Mesodermal cell (in vitro differentiated cells): ENCODE results near the gene GJC2.
"Not testable (repeated sequence)": the region's sequence is repeated elsewhere in the genome, so short reads cannot be mapped to it uniquely, and the experiment has no call there.

Source experiments
- H3K27ac ChIP-seq: 2 replicates; pipeline ENCODE4 v1.7.0; 2013; ENCODE audit warnings: mild to moderate bottlenecking, low read depth, low read length, moderate library complexity; ENCODE audit not compliant: severe bottlenecking
- H3K36me3 ChIP-seq: 2 replicates; pipeline ENCODE4 v1.7.1; 2013; ENCODE audit warnings: mild to moderate bottlenecking, low read length, moderate library complexity; ENCODE audit not compliant: control insufficient read depth, insufficient read depth
- H3K4me1 ChIP-seq: one replicate; pipeline ENCODE4 v1.7.1; 2013; ENCODE audit warnings: mild to moderate bottlenecking, low read length; ENCODE audit not compliant: insufficient read depth, control insufficient read depth, poor library complexity, severe bottlenecking
- H3K4me3 ChIP-seq: 2 replicates; pipeline ENCODE4 v1.7.0; 2013; ENCODE audit warnings: low read length, control low read depth, mild to moderate bottlenecking; ENCODE audit not compliant: insufficient read depth, poor library complexity, severe bottlenecking; ENCODE audit errors: extremely low read depth
- H3K9me3 ChIP-seq: 2 replicates; pipeline ENCODE4 v1.7.1; 2013; ENCODE audit warnings: mild to moderate bottlenecking, low read length, moderate library complexity; ENCODE audit not compliant: control insufficient read depth
- WGBS, 2 experiments: methylation state at CpG; one replicate each; pipeline ENCODE4 v1.1.5; 2013; ENCODE audit warnings: missing lambda C conversion rate in 2 of 2; ENCODE audit not compliant: insufficient coverage in 2 of 2; 5-methylcytosine and 5-hydroxymethylcytosine counted together

Gene GJC2

DNA sequence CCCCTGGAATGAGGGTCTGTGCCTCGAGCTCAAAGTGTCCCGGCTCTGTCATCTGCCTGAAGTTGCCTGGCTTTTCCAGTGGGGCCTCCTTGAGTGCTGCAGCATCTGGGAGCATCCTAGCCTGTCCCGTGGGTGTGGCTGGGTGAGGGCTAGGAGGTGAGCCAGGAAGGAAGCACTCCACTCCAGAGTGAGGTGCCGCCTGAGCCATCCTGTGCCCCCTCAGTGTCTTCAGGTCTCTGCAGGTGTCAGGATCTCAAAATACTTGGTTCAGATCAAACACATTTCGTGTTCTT is 27.4 kb downstream of the GJC2 start:
- 92 to 96% methylated on average over 2 to 4 of the region's 5 CpGs for WGBS, 2 experiments
- Histone ChIP-seq H3K4me3 (no peak overlapping the region), H3K36me3 (peaks cover 4% of the 10 kb centered on the region), H3K9me3 (no peaks in the 10 kb centered on the region), H3K27ac (no peak overlapping the region), H3K4me1 (no peaks in the 10 kb centered on the region)

DNA sequence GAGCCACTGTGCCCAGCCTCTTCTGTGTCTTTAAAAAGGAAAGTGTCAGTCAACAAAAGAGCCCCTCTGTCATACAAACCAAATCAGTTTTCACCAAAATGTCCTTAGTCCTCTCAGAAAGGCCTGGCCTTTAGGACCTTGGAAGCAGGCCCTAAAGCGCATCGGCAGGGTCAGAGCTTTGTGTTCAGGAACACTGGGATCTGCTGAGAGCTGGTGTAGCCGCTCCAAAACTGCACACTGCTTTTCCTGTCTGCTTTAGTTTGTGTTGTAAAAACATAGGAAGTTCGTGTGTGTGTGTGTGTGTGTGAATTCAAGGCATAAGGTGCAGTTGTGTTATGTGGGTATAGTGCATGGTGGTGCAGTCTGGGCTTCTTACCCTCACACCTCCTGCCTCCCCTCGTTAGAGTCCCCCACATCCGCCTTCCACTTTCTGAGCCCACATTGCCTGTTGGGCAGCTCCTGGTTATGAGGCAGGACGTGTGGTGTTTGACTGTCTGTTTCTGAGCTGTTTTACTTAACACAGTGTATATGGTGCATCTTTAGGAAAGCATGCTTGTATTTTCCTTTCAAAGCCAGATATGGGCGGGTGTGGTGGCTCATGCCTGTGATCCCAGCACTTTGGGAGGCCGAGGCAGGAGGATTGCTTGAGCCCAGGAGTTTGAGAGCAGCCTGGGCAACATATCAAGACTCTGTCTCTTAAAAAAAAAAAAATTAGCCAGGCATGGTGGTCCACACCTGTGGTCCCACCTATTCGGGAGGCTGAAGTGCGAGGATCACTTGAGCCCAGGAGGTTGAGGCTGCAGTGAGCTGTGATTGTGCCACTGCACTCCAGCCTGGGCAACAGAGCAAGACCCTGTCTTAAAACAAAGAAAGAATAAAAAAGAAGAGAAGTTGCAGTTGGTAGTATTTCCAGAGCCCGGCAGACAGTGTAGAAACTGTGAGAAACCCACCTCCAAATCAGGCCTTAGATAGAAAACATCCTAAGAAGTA is 28.3 kb downstream of the GJC2 start:
- no peak overlapping the region for H3K4me3 ChIP-seq
- H3K36me3 ChIP-seq, result peaks cover 4% of the 10 kb centered on the region
- no peaks in the 10 kb centered on the region for H3K9me3 ChIP-seq
- WGBS, 2 experiments, result 90 to 96% methylated on average over 9 to 10 of the region's 12 CpGs
- no peaks in the 10 kb centered on the region for H3K4me1 ChIP-seq
- H3K27ac ChIP-seq, result no peak overlapping the region

- no peaks in the 10 kb centered on the region for H3K4me1 ChIP-seq
- H3K27ac ChIP-seq, result no peak overlapping the region
- no peak overlapping the region for H3K4me3 ChIP-seq
- peaks cover 4% of the 10 kb centered on the region for H3K36me3 ChIP-seq
- no peaks in the 10 kb centered on the region for H3K9me3 ChIP-seq
- WGBS, 2 experiments, result 94 to 97% methylated on average over 7 to 9 of the region's 12 CpGs
Measured at GRCh38 chr1:228178737-228179684, 29.3 kb downstream of the GJC2 start.

- no peaks in the 10 kb centered on the region for H3K4me1 ChIP-seq
- no peaks in the 10 kb centered on the region for H3K9me3 ChIP-seq
- no peaks in the 10 kb centered on the region for H3K36me3 ChIP-seq
- WGBS, 2 experiments, result 92 to 100% methylated on average over 1 to 2 of the region's 4 CpGs
- H3K4me3 ChIP-seq, result no peak overlapping the region
- H3K27ac ChIP-seq, result no peak overlapping the region
Measured at GRCh38 chr1:228180271-228180958, 30.7 kb downstream of the GJC2 start.

DNA sequence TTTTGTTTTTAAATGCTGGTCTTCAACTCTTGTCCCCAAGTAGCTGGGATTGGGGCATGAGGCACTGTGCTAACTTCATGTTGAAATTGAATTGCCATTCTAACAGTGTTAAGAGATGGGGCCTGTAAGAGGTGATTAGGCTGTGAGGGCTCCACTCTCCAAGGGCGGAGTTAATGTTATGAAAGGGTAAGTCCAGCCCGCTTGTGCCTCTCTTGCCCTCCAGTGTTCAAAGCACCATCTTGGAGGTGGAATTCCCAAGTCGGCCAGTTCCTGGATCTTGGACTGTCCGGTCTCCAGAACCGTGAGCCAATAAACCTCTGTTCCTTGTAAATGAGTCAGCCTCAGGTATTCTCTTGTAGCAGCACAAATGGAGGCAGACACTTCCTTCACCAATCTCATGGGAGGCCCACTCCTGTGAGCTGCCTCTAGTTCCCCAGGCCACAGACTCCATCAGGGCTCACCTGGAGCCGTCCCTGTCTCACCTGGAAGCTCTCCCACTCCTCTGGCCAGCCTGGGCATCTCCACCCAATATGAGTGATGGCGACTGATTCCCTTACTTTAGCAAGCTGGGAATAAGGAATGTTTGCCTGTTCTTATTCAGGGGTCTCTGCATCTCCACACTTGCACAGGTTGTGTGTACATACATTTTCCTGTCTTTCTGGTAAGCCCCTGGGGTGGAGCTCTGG is 31.4 kb downstream of the GJC2 start:
- 89 to 95% methylated on average over 6 to 7 of the region's 7 CpGs for WGBS, 2 experiments
- Histone ChIP-seq H3K4me3 (no peak overlapping the region), H3K9me3 (no peaks in the 10 kb centered on the region), H3K36me3 (no peaks in the 10 kb centered on the region), H3K4me1 (no peaks in the 10 kb centered on the region), H3K27ac (no peak overlapping the region)

- WGBS, 2 experiments, result 92 to 95% methylated on average over 7 to 9 of the region's 9 CpGs
- H3K36me3 ChIP-seq, result no peaks in the 10 kb centered on the region
- H3K4me1 ChIP-seq, result no peaks in the 10 kb centered on the region
- H3K4me3 ChIP-seq, result no peak overlapping the region
- H3K9me3 ChIP-seq, result no peaks in the 10 kb centered on the region
- no peak overlapping the region for H3K27ac ChIP-seq
Measured at GRCh38 chr1:228181645-228182034, 31.9 kb downstream of the GJC2 start.

DNA sequence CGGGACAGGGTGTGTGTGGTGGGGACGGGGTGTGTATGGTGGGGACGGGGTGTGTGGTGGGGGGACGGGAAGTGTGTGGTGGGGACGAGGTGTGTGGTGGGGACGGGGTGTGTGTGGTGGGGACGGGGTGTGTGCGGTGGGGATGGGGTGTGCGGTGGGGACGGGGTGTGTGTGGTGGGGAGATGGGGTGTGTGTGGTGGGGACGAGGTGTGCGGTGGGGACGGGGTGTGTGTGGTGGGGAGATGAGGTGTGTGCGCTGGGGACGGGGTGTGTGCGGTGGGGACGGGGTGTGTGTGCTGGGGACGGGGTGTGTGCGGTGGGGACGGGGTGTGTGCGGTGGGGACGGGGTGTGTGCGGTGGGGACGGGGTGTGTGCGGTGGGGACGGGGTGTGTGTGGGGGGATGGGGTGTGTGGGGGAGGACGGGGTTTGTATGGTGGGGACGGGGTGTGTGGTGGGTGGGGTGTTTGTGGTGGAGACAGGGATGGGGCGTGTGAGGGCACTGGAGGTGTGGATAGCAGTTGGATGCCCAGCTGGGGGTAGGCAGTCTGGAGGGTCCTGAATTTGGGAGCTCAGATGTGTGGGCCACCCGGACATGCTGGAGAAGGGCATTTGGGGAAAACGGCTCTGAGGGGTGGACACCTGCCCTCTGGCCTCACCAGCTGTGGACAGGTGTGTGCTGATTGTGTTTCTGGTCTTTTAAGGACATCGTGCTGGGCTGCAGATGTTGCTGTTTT is 32.7 kb downstream of the GJC2 start:
- no peaks in the 10 kb centered on the region for H3K36me3 ChIP-seq
- H3K4me3 ChIP-seq, result no peak overlapping the region
- WGBS, 2 experiments, result 90 to 91% methylated on average over 2 to 14 of the region's 32 CpGs
- H3K27ac ChIP-seq, result no peak overlapping the region
- no peaks in the 10 kb centered on the region for H3K9me3 ChIP-seq
- no peaks in the 10 kb centered on the region for H3K4me1 ChIP-seq

GRCh38 chr1:228184152-228184551 is 34.4 kb downstream of the GJC2 start:
- Histone ChIP-seq H3K36me3 (no peaks in the 10 kb centered on the region), H3K9me3 (peaks cover 6% of the 10 kb centered on the region), H3K27ac (no peak overlapping the region), H3K4me3 (no peak overlapping the region), H3K4me1 (no peaks in the 10 kb centered on the region)
- 85 to 89% methylated on average over 7 of the region's 7 CpGs for WGBS, 2 experiments

DNA sequence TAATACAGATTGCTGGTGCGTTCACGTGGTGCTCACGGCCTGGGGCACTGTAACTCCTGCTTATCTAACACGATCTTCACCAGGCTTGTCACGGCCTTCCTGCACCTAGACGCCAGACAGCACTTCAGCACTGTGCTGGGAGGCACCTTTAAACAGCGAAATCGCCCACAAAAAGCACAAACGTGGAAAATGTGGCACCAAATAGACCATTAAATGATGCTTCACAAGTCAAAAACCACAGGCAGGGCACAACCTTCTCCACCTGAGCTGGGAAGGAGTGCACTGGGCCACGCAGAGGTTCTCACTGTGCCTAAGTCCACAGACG is 35.9 kb downstream of the GJC2 start:
- Histone ChIP-seq H3K9me3 (peaks cover 6% of the 10 kb centered on the region), H3K4me3 (no peak overlapping the region), H3K36me3 (no peaks in the 10 kb centered on the region), H3K27ac (no peak overlapping the region), H3K4me1 (no peaks in the 10 kb centered on the region)
- WGBS, 2 experiments, result 73 to 79% methylated on average over 6 to 10 of the region's 11 CpGs

- not testable (repeated sequence) for H3K27ac ChIP-seq, H3K4me1 ChIP-seq, H3K4me3 ChIP-seq, H3K9me3 ChIP-seq, H3K36me3 ChIP-seq
- 67 to 80% methylated on average over 1 to 2 of the region's 2 CpGs for WGBS, 2 experiments
Measured at GRCh38 chr1:228188249-228188648, 38.5 kb downstream of the GJC2 start.
